Subcutaneous adipose tissue (tissue), 4 donors: ENCODE results near the gene VEGFD. TPM values are rescaled to one million over a fixed set of nuclear protein-coding genes. Genes with fewer than 3 reads are reported as not detected.

Source experiments
- CTCF ChIP-seq: fragments of 450-650 bp; IDR thresholded peaks from one replicate; pipeline ENCODE4 v1.5.1; 2016; ENCODE audit warnings: low read depth, mild to moderate bottlenecking, control low read depth, antibody characterized with exemption, moderate library complexity
- total RNA-seq, 4 donors: library from RNA; depleted of rRNA; stranded (reverse); fragments of >200 nt; gene quantifications; one replicate each; pipeline ENCODE4 v1.1.0, GENCODE V29; 2016

The VEGFD gene
- total RNA-seq, 4 donors from 2014 or later: 2.6 to 9.0 (median 5.3) TPM

DNA sequence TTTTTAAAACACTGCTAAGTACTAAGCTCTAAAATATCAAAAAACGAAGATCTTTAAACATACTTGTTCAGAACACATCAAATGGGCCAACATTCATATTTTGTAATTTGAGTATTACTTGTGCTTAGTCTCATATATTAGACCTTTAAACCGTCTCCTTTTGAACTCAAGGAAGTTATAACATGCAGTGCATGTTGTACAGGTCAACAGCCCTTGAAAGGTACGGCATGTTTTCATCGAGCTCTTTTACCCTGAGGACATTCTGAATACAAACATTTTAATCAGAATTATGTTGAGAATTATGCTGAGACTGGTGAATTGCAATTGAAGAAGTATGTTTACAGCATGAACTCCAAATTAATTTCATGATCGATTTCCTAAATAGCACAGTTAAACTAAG lies 61.7 kb downstream of the VEGFD start:
- no peak for TF ChIP-seq CTCF

GRCh38 chrX:15322072-15322471 lies 62.1 kb downstream of the VEGFD start:
- no peak for TF ChIP-seq CTCF

GRCh38 chrX:15321447-15321846 lies 62.8 kb downstream of the VEGFD start:
- no peak for TF ChIP-seq CTCF

- no peak for TF ChIP-seq CTCF
These were observed 63.9 kb downstream of the VEGFD start for GRCh38 chrX:15320297-15320696.

GRCh38 chrX:15319075-15319474 lies 65.1 kb downstream of the VEGFD start:
- TF ChIP-seq CTCF: no peak

GRCh38 chrX:15315509-15315908 lies 68.7 kb downstream of the VEGFD start, which contains the start of gene ASB11:
TSS of gene ASB11 (minus strand) at chrX:15315640. CDS start at chrX:15315605, 35 bp downstream.
- no peak for TF ChIP-seq CTCF

DNA sequence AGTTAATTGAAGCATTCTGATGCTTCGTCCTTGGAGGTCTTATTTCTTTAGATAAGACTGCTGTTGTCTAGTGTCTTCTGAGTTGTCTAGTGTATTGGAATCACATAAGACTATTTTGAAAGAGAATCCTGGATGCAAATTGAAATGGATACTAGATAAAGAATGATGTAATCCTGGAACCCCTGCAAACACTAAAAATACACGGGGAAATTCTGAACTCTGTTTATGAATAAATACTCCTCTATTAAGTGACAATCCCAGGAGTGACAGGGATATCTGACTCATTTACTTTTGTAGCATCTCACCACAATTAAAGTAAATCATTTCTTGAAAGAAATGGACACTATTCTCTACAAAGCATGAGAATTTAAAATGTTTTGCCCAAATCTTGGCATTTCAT lies 69.7 kb downstream of the VEGFD start:
- no peak for TF ChIP-seq CTCF
